Lung (tissue), 12 donors: Measurements from ENCODE around the gene GNB2. TPM values are rescaled to one million over a fixed set of nuclear protein-coding genes. Genes with fewer than 3 reads are reported as not detected.

Source experiments
- ATAC-seq: fragments of 200-7000 bp; cut with Tn5 transposase; one replicate; pipeline ENCODE4 v1.9.1; 2020; ENCODE audit warnings: moderate number of reproducible peaks; ENCODE audit not compliant: insufficient read depth, low FRiP score
- DNase-seq, 3 donors: peaks; one replicate each; pipeline ENCODE4 v3.0.0-alpha.2; 2013 to 2017
- H3K27ac ChIP-seq, 2 donors: one replicate each; pipeline ENCODE4 v1.5.1; 2013; ENCODE audit warnings: mild to moderate bottlenecking in 2 of 2, moderate library complexity in 2 of 2, control low read depth in 1 of 2, inconsistent platforms in 1 of 2, low read depth in 1 of 2, low read length in 1 of 2
- H3K27me3 ChIP-seq, 3 donors: one replicate each; pipeline ENCODE4 v1.5.1; 2013; ENCODE audit warnings: low read length in 2 of 3; ENCODE audit not compliant: control insufficient read depth in 3 of 3, insufficient read depth in 3 of 3
- H3K36me3 ChIP-seq, 4 donors: one replicate each; pipeline ENCODE4 v1.5.1; 2013; ENCODE audit warnings: low read length in 4 of 4, mild to moderate bottlenecking in 1 of 4, moderate library complexity in 1 of 4; ENCODE audit not compliant: control insufficient read depth in 4 of 4, insufficient read depth in 4 of 4
- H3K4me1 ChIP-seq, 5 donors: one replicate each; pipeline ENCODE4 v1.5.1; 2013; ENCODE audit warnings: low read length in 5 of 5, mild to moderate bottlenecking in 2 of 5, moderate library complexity in 1 of 5; ENCODE audit not compliant: control insufficient read depth in 5 of 5, insufficient read depth in 5 of 5
- H3K4me3 ChIP-seq: one replicate; pipeline ENCODE4 v1.5.1; 2013; ENCODE audit warnings: mild to moderate bottlenecking, control low read depth, moderate library complexity
- H3K9ac ChIP-seq, 2 donors: one replicate each; pipeline ENCODE4 v1.5.1; 2013; ENCODE audit warnings: low read length in 2 of 2, control low read depth in 1 of 2; ENCODE audit not compliant: insufficient read depth in 1 of 2
- H3K9me3 ChIP-seq, 4 donors: one replicate each; pipeline ENCODE4 v1.5.1; 2013; ENCODE audit warnings: low read length in 3 of 4, mild to moderate bottlenecking in 1 of 4, moderate library complexity in 1 of 4; ENCODE audit not compliant: control insufficient read depth in 4 of 4, insufficient read depth in 3 of 4
- WGBS, 2 donors: extraction: QIAGEN DNeasy Blood & Tissue Kit; methylation state at CpG; one replicate each; pipeline ENCODE4 v1.1.7; 2013; 5-methylcytosine and 5-hydroxymethylcytosine counted together
- polyA plus RNA-seq, 2 donors: library from polyadenylated mRNA; stranded (reverse); fragments of 200-250 nt; gene quantifications; one replicate each; pipeline ENCODE4 v1.2.1, GENCODE V29; 2013
- total RNA-seq, 2 donors: library from RNA; depleted of rRNA in 1 of 2; stranded (reverse); fragments of >200 nt in 1 of 2; gene quantifications; one replicate each; pipeline ENCODE4 v1.2.1, GENCODE V29; 2014 to 2021
- TF ChIP-seq, protein P1 (sequence below): IDR thresholded peaks from 2 replicates; pipeline ENCODE4 v1.5.1; 2012; ENCODE audit warnings: mild to moderate bottlenecking; ENCODE audit errors: control extremely low read depth, extremely low read depth
- donor health status: control.
- donor health status: control.
- donor health status: Bipolar disorder and iron deficiency.
- donor health status: healthy.
- donor health status: DM: yes; HTN: yes; CAD: no.

GNB2 gene
- total and polyA plus RNA-seq, 4 donors = 130 to 381 (median 238) TPM

DNA sequence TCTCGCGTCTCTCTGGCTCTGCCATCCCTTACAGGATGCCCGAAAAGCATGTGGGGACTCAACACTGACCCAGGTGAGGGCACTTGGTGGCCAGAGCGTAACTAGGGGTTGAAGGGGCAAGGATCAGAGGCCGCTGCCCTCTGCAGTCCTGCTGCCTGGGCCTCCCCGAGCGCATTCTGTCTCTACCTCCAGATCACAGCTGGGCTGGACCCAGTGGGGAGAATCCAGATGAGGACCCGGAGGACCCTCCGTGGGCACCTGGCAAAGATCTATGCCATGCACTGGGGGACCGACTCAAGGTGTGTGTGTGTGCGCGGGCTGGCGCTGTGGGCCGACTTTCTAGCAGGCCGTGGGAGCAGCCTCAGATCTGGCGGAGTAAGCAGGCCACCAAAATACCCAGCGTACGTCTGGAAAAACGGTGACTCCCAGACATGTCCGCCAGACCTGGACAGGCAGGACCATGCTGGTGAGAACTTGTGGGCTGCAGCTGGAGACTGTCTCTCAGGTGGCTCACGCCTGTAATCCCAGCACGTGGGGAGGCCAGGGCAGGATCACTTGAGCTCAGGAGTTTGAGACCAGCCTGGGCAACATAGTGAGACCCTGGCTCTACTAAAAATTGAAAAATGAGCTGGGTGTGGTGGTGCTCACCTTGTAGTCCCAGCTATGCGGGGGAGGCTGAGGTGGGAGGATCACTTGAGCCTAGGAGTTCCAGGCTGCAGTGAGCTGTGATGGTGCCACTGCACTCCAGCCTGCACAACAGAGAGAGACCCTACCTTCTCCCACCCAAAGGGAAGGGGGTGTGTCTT, 3.2 kb downstream of the GNB2 start:
- Histone ChIP-seq H3K36me3 (peaks cover 0 to 46% (median 22%) of the 10 kb centered on the region in 4 donors), H3K4me1 (peaks cover 0 to 8% (median 2%) of the 10 kb centered on the region in 5 donors), H3K4me3 (no peak overlapping the region), H3K27me3 (no peaks in the 10 kb centered on the region), H3K27ac (peak overlapping the region in 1 of 2 donors; percentile 63), H3K9me3 (no peaks in the 10 kb centered on the region), H3K9ac (no peak overlapping the region)
- DNase-seq (peak in 1 of 3 donors; percentile 15), ATAC-seq (no peak)
- 85 to 88% methylated on average over 23 of the region's 23 CpGs for WGBS, 2 donors
- TF ChIP-seq, protein P1, sequence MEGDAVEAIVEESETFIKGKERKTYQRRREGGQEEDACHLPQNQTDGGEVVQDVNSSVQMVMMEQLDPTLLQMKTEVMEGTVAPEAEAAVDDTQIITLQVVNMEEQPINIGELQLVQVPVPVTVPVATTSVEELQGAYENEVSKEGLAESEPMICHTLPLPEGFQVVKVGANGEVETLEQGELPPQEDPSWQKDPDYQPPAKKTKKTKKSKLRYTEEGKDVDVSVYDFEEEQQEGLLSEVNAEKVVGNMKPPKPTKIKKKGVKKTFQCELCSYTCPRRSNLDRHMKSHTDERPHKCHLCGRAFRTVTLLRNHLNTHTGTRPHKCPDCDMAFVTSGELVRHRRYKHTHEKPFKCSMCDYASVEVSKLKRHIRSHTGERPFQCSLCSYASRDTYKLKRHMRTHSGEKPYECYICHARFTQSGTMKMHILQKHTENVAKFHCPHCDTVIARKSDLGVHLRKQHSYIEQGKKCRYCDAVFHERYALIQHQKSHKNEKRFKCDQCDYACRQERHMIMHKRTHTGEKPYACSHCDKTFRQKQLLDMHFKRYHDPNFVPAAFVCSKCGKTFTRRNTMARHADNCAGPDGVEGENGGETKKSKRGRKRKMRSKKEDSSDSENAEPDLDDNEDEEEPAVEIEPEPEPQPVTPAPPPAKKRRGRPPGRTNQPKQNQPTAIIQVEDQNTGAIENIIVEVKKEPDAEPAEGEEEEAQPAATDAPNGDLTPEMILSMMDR = no peak

DNA sequence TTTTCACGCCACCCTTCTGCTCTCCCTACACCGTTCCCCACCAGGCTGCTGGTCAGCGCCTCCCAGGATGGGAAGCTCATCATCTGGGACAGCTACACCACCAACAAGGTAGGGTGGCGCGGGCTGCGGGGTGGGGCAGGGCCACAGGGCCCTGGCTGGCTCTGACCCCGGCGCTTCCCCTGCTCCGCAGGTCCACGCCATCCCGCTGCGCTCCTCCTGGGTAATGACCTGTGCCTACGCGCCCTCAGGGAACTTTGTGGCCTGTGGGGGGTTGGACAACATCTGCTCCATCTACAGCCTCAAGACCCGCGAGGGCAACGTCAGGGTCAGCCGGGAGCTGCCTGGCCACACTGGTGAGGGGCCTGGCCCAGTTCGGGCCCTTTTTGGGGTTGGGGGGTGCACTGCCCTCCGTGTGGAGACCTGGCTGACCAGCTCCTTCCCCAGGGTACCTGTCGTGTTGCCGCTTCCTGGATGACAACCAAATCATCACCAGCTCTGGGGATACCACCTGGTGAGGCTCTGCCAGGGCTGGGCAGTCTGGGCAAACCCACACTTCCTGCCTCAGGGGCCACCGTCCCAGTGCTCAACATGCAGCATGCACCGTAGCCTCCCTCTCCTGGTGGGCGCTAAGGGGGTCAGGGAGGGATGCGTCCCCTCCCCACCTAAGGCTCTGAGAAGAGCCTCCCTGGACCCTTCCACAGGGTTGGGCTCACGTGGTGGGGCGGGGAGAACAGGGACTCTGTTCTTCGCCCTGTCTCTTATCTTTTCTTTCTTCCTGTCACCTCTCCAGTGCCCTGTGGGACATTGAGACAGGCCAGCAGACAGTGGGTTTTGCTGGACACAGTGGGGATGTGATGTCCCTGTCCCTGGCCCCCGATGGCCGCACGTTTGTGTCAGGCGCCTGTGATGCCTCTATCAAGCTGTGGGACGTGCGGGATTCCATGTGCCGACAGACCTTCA, 4.0 kb downstream of the GNB2 start:
- H3K9me3 ChIP-seq = no peaks in the 10 kb centered on the region
- H3K27ac ChIP-seq = no peak overlapping the region
- no peak overlapping the region for H3K4me3 ChIP-seq
- TF ChIP-seq, protein P1 = no peak
- H3K27me3 ChIP-seq = no peaks in the 10 kb centered on the region
- H3K4me1 ChIP-seq = peaks cover 0 to 8% (median 2%) of the 10 kb centered on the region in 5 donors
- no peak for DNase-seq
- H3K36me3 ChIP-seq = peaks cover 0 to 54% (median 23%) of the 10 kb centered on the region in 4 donors
- H3K9ac ChIP-seq = no peak overlapping the region
- no peak for ATAC-seq
- 90 to 91% methylated on average over 36 of the region's 36 CpGs for WGBS, 2 donors

DNA sequence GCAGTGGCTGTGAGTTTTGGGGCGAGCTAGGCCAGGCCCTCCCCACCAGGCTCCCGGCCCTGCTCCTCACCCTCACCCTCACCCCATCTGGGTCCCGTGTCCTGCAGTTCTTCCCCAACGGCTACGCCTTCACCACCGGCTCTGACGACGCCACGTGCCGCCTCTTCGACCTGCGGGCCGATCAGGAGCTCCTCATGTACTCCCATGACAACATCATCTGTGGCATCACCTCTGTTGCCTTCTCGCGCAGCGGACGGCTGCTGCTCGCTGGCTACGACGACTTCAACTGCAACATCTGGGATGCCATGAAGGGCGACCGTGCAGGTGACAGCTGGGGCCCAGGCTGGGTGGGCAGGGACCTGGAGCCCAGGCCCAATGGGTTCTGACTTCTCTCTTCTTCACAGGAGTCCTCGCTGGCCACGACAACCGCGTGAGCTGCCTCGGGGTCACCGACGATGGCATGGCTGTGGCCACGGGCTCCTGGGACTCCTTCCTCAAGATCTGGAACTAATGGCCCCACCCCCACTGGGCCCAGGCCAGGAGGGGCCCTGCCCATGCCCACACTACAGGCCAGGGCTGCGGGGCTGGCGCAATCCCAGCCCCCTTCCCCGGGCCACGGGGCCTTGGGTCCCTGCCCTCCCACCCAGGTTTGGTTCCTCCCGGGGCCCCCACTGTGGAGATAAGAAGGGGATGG, 4.9 kb downstream of the GNB2 start:
- no peak for ATAC-seq
- TF ChIP-seq, protein P1 = no peak
- WGBS, 2 donors = 75 to 81% methylated on average over 35 of the region's 35 CpGs
- Histone ChIP-seq H3K9ac (no peak overlapping the region), H3K27me3 (no peaks in the 10 kb centered on the region), H3K9me3 (no peaks in the 10 kb centered on the region), H3K4me3 (no peak overlapping the region), H3K36me3 (peaks cover under 1 to 63% (median 27%) of the 10 kb centered on the region in 4 donors), H3K27ac (peak overlapping the region in 1 of 2 donors; percentile 0), H3K4me1 (peaks cover 0 to 8% (median 2%) of the 10 kb centered on the region in 5 donors)
- DNase-seq = peak in 1 of 3 donors; percentile 24
